HG03575 (cell line): ENCODE data around the gene SLC8A3.

ENCODE experiments used
- ATAC-seq: cut with Tn5 transposase; IDR thresholded peaks from one replicate; pipeline ENCODE4 v1.9.1; 2021; ENCODE audit not compliant: unreplicated experiment, insufficient number of reproducible peaks, low FRiP score; ENCODE audit errors: extremely low read depth

The SLC8A3 gene

DNA sequence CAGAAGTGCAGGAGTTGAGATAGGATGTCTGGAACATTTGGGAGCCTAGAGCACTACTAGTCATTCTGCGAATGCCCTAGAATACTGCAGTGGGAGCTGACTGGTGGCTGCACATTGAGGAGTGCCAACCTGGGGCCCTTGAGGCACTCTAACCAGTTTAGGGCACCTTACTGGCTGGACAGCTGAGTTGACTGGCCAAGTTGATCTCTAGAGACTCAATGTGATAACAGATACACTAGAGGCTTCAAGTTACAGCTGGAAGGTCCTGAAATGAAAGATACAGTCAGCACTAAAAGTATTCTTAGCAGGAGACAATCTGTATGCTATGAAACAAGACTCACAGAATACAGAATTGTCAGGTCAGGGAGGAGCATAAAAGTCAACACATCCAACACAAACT is 8.0 kb downstream of the SLC8A3 start:
- ATAC-seq: no peak

DNA sequence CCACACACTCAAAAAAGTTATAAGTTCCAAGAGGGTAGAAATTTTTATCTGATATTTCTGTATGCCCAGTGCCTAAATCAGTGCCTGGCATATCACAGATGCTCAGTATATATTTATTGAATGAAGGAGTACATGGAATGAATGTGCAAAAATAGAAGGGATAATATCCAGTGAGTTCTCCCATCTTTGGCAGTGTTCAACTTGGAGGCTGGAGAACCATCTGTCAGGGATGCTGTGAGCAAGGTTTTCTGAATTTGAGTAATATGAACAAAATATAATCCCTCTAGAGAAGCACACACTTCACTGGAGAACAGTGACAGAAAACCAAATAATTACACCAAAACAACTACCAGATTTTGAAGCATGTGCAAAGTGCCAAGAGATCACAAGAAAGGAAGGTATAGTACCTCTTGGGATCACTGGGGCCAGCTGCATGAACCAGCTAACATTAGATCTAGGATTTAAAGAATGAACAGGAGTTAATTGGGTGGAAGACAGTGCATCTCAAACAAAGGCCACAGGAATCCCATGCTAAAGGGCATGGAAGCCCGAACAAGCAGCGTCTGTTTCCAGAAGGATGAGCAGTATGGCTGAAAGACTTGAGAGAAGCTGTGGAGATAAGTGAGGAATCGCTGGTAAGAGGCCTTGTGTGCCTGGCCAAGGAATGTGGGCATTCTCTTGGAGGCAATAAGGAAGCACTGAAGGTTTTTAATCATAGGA is 11.5 kb downstream of the SLC8A3 start:
- ATAC-seq: no peak

GRCh38 chr14:70173569-70173968 is 15.2 kb downstream of the SLC8A3 start:
- ATAC-seq: no peak

GRCh38 chr14:70171726-70172125 is 17.0 kb downstream of the SLC8A3 start:
- ATAC-seq: no peak

DNA sequence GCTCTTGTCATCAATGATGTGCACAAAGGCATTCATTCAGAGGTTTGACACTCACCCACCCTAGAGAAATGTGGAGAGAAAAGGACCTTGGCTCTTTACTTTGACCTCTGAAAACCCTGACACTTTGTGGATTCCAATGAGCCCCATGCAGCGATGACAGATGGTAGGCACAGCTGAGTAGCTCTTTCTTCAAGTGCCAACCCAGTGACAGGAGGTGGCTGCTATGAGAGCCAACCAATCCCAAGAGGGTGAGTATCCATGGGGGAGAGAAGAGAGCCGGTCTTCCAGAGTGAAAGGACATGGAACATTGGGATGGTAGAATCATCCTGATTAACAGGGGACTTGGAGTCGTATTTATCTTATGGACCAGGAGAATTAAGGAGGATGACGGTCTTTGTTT is 17.8 kb downstream of the SLC8A3 start:
- ATAC-seq: no peak

- no peak for ATAC-seq
These were observed 20.3 kb downstream of the SLC8A3 start for GRCh38 chr14:70168406-70168805.

DNA sequence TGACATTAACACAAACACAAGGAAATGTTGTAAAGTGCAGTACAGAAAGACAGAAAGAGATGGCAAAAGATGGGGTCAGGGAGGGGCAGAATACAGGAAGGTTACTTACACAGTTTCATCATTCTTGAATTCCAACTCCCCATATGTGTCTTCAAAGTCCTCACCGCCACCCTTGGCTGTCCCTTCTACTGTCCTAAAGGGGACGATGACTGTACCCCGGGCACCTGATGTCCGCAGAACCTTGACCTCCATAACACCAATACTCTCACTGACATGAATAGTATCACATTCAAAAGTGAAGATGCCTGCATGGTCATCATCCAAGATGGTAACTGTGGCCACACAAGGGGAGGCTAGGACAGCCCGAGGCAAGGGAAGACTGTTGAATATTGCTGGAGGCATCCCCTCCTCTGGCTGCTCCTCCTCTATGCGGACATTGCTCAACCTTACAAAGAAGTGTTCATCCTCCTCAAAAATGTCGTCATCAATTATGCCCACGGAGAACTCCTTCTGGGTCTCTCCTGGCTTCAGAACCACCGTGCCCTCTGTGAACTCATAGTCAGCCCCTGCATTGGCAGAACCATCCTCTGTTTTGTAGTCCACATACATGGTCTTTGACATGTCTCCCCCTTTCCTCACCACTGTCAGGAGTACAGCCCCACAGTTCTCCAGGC is 22.1 kb downstream of the SLC8A3 start:
- no peak for ATAC-seq

DNA sequence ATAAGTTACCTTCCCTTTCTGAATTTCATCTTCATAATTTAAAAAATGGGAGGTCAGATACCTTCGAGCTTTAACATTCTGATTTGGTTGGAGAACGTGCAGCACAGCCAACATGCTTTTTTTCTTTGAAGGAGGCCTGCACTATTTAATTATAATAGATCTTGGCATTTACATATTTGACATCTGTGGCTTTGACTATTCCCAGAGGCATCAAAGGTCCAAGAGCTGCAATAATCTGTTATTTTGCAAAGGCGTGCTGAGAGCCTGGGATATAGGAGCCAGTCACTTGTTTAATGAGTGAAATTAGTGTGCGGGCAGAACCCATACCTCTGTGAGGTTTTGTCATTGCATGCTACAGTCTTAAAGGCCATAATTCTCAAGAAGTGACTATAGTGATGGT is 26.4 kb downstream of the SLC8A3 start:
- no peak for ATAC-seq

DNA sequence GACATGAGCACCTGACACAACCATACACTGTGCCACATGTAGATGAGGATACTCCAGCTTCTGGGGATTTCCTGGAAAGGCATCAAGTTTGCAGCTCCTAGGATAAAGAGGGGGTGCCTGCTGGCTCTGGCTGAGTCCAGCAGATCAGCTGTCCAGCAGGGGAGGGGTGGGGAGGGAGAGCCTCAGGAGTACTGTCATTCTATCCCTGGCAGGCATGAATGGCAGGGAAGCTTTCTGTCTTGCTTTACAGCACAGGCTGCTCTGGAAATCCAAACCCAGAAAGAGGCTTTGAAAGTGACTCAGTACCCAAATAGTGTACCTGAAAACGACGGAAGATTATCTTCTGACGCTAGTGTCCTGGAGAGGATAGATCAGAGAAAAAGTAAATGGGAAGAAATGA is 32.2 kb downstream of the SLC8A3 start:
- no peak for ATAC-seq

DNA sequence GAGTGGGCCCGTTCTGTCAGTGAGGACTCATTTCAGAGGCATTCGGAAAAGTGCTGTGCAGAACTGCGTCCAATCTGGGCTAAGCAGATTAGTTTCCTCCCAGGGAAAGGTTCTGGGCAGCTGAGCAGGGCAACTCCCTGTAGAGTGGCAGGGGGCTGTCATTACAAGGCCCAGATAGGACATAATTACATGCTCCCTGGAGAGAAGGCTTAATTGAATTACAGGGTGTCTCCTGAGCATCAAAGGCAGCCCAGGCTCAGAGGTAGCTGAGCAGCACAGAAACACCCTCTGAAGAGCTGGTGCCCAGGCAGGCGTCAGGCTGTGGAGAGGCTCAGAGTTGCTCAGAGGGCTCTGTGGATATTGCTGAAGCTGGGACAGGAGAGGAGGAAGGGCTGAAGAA is 36.0 kb downstream of the SLC8A3 start:
- ATAC-seq: no peak

GRCh38 chr14:70152081-70152480 is 36.7 kb downstream of the SLC8A3 start:
- ATAC-seq: no peak

DNA sequence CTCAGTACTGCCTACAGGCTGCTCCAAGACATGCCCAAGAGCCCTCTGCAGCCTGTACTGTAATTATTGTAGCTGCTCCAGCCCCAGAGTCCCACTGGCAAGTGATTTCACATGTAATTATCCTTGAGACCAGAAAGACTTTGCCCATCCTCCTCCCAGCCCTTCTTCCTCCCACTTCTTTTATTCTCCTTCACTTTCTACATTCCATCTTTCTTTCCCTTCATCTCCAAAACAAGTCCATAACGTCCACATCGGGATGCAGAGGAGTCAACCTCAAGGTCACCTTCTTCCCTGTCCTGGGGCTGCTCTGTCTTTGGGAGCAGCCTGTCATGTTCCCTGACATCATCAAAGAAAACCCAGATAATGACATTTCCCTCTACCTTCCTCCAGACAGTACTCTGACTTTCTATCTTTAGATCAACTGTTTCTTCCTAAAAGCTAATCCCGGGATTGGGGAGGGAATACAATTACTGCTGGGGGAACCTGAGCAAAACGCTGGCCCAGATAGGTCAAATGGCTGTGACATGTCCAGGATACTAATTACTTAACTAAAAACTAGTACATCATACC is 39.1 kb downstream of the SLC8A3 start:
- ATAC-seq: no peak

DNA sequence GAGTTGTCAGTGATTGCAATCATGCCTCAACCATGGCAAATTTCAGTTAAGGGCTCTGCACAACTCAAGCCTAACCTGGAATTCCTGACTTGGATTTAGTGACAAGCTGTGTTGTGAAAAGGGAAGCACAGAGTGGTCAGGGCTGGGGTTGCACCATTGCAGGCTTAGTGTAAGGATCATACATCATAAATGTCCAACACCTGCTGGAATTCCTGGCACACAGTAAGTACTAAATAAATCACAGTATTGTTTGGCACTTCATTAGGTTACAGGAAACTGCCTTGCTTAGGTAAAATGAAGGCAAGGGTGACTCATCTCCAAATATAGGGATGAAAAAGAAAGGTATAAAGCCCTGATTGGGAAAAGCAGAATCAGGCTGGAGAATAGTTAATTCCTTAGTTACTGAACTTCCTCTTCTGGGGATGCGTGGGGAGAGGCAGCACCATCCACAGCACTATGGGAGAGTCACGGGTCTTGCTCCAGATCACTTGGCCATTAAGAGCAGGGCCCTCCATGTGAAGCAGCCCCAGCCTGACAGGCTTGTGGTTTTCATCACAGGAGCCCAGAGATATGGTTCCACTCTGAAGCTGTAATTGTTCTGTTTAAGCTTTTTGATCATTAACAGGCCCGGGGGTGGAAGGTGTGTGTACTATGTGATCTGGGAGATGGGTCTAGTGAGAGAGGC is 39.7 kb downstream of the SLC8A3 start:
- no peak for ATAC-seq

GRCh38 chr14:70148351-70148750 is 40.4 kb downstream of the SLC8A3 start:
- ATAC-seq: no peak

DNA sequence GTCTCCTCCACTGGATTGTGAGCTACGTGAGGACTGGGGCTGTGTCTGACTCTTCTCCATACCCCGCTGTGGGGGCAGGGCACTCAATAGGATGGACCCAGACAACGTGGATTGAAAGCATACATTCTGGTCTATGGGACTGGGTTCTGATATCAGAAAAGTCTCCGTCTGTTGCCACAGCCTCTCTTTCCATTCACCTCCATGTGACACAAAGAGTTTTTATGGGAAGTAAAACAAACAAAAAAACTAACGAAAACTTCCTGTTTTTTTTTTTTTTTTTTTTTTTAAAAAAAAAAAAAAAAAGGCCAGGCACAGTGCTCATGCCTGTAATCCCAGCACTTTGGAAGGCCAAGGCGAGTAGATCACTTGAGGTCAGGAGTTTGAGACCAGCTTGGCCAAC is 44.7 kb downstream of the SLC8A3 start:
- no peak for ATAC-seq

DNA sequence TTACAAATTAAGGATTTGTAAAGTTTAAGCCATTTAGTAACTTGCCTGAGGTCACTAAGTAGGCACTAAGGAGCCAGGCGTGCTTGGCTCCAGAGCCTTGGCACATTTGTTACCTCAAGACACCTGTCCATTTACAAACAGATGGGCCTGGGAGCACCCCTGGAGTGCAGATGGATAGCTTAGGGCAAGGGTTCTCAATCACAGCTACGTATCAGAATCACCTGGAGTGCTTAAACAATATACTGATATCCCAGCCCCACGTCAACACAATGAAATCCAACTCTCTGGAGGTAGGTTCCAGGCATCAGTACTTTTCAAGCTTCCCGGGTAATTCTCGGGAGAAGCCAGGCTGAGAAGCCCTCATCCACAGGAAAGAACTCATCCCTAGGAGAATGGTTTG is 45.4 kb downstream of the SLC8A3 start:
- no peak for ATAC-seq

DNA sequence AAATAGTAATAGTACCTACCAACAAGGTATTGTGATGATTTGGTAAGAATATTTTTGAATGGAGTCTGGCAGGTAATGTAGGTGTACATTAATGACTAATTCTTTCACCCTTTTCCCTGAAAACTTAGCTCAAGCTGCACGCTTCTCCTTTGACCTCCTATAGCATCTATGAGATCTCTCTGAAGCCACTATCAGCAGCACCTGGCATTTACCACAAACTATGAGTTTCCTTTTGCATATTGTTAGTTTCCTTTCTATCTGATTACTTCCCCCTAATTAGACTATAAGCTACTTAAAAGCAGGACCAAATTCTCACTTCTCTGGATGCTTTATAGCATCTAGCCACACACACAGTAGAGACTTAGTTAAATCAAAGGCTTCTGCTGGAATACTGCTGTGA is 48.1 kb downstream of the SLC8A3 start:
- ATAC-seq: no peak

GRCh38 chr14:70139384-70139783 is 49.4 kb downstream of the SLC8A3 start:
- no peak for ATAC-seq

DNA sequence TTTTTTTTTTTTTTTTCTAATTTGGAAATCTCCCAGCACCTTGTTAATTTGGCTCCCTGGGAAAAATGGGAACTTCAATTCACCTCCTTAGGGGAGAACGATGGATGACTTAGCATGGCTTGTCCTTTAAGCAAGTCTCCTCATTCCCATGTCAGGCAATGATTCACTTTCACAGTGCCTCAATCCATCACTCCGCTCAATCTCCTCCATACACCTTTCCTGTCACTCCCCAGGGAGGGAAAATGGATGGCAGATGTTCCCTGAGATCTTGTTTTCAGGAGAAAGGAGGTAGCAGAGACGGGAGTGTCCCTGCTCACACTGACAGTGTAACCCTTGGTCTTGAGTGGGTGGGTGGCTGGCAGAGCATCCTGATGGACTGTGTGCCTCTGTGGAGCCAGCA is 51.0 kb downstream of the SLC8A3 start:
- ATAC-seq: no peak

GRCh38 chr14:70133461-70133860 is 55.3 kb downstream of the SLC8A3 start:
- ATAC-seq: no peak
